ENCODE results near the gene ZBTB5. TPM values are rescaled to one million over a fixed set of nuclear protein-coding genes. Genes with fewer than 3 reads are reported as not detected.

Gene ZBTB5
- total and polyA plus RNA-seq, 2 donors (not counting 3 experiments of a cell fraction or from before 2014, with no cell fraction given): 10.0 to 13.7 TPM

DNA sequence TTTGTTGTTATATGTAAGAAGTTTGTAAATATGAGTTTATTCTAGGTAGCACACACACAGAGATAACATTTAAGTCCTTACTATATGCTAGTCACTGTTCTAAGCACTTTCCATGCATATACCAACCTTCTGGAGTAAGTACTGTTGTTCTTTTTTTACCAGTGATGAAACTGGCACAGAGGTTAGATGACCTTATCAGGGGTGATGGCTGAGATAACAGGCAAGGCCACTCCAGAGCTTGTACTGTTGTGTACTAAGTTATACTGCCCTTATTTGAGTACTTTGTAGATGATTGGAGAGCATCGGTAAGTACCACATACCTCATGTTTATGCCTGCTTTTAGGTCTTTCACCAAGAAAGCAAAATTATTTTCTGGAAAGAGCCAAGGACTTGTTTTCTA, 26.7 kb upstream of the ZBTB5 start:
- Histone ChIP-seq H3K27ac (ENCODE audit: insufficient read depth, low read depth, low read length) (no peak overlapping the region), H3K9me1 (replicated peaks; ENCODE audit: control insufficient read depth, extremely low read depth, insufficient read depth, low read length) (no peaks in the 10 kb centered on the region), H3K9me3 (replicated peaks; ENCODE audit: control insufficient read depth, insufficient read depth, low read length) (no peaks in the 10 kb centered on the region), H3K9ac (replicated peaks; ENCODE audit: extremely low read depth, insufficient read depth, low read length) (no peak overlapping the region), H3K4me2 (ENCODE audit: insufficient read depth, low read length) (no peak overlapping the region), H3K4me3 (replicated peaks in 1 of 3; ENCODE audit: insufficient read depth in 1 of 3, low read depth in 1 of 3, low read length in 3 of 3) (no peak overlapping the region), H3K4me1 (ENCODE audit: control insufficient read depth, extremely low read depth, insufficient read depth, low read length) (peaks cover 4% of the 10 kb centered on the region), H3K27me3 (ENCODE audit: control insufficient read depth in 2 of 2, insufficient read depth in 2 of 2, low read length in 2 of 2) (no peaks in the 10 kb centered on the region), H4K20me1 (replicated peaks; ENCODE audit: control insufficient read depth, extremely low read depth, insufficient read depth, low read length) (no peaks in the 10 kb centered on the region), H3K36me3 (ENCODE audit: control insufficient read depth in 2 of 2, extremely low read depth in 1 of 2, insufficient read depth in 2 of 2, low read length in 2 of 2) (peaks cover 4 to 8% of the 10 kb centered on the region in 2 experiments), H2AFZ (ENCODE audit: low read depth, low read length) (no peak overlapping the region), H3K79me2 (ENCODE audit: control insufficient read depth, insufficient read depth, low read length) (no peaks in the 10 kb centered on the region)
- intact Hi-C loops (cut with micrococcal nuclease) (no loop called here), dilution Hi-C loops (cut with MboI; ENCODE audit: extremely low pct_ligation_motif_present, low sequenced_read_pairs) (no loop called here)
- POLR2A ChIA-PET: no interaction called here
- FAIRE-seq (no peak), DNase-seq (ENCODE audit: low read depth, low spot score) (no peak)
- no TSS peak for BruUV-seq (replicated peaks)
- no peak for TF ChIP-seq CTCF (IDR thresholded peaks at IDR 0.05; ENCODE audit: extremely low read depth in 1 of 2, insufficient read depth in 1 of 2, low read depth in 1 of 2, low read length in 2 of 2)
- no peak for TF ChIP-seq MAX (IDR thresholded peaks at IDR 0.05; ENCODE audit: insufficient read depth, insufficient read length)
- TF ChIP-seq EZH2 (IDR thresholded peaks at IDR 0.05; ENCODE audit: borderline replicate concordance, low read depth, low read length, severe bottlenecking): no peak
- no peak for TF ChIP-seq MYC (IDR thresholded peaks at IDR 0.05; ENCODE audit: low read depth, low read length)
- no peak for TF ChIP-seq JUN (IDR thresholded peaks at IDR 0.05; ENCODE audit: borderline replicate concordance, insufficient read depth, insufficient read length, low read depth)
- TF ChIP-seq POLR2AphosphoS5 (IDR thresholded peaks at IDR 0.05; ENCODE audit: insufficient read depth, low read depth, low read length): no peak
- CTCF ChIA-PET: no interaction called here

Measured in endothelial cell of umbilical vein (primary cell).